GM21737 (cell line): ENCODE measurements around the gene FA2H.

Experiments
- ATAC-seq: cut with Tn5 transposase; IDR thresholded peaks from one replicate; pipeline ENCODE4 v1.9.1; 2021; ENCODE audit warnings: mild to moderate bottlenecking, moderate library complexity; ENCODE audit not compliant: unreplicated experiment

FA2H gene

DNA sequence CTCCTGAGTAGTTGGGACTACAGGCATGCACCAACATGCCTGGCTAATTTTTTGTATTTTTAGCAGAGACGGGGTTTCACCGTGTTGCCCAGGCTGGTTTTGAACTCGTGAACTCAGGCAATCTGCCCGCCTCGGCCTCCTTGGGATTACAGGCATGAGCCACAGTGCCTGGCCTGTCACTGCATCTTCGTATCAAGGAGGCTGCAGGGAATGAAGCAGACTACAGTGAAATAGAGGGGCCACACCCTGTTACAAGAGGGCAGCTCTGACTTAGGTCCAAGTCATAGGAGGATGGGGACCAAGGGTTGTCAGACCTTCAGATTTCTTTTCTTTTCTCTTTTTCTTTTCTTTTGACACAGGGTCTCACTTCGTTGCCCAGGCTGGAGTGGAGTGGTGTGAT is 28.7 kb downstream of the FA2H start:
- no peak for ATAC-seq

DNA sequence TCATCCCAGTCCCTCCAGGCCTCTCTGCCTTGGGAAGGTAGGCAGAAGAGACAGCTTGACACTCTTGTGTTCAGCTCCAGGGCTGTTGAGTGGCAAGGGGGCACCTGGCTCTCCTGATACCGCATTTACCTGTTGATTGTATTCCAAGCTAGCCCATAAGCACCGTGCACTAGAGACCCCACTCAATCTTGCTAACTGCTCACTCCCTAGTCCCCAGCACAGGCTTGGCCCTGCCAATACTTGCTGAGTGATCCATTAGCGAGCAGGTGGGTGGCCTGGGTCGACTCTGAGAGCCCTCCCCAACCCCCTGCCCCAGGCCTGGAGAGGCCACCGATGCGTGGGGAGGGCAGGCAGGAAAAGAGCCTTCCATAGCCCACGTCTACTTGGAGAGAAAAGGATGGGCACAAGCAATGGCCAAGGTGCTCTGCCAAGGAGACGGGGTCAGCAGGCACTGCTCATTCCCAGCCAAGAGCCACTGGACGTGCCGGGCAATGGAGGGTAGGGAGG is 29.5 kb downstream of the FA2H start:
- ATAC-seq, result no peak

DNA sequence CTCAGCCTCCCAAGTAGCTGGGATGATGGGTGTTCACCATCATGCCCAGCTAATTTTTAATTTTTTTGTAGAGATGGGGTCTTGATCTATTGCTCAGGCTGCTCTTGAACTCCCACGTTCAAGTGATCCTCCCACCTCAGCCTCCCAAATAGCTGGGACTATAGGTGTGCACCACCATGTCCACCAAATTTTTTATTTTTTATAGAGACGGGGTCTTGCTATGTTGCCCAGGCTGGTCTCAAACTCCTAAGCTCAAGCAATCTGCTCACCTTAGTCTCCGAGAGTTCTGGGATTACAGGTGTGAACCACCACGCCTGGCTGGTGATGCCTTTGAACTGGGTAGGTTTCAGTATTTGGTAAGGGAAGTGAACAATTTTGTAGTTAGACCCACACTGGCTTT is 30.1 kb downstream of the FA2H start:
- ATAC-seq, result no peak

GRCh38 chr16:74743668-74744299 is 30.8 kb downstream of the FA2H start:
- no peak for ATAC-seq

DNA sequence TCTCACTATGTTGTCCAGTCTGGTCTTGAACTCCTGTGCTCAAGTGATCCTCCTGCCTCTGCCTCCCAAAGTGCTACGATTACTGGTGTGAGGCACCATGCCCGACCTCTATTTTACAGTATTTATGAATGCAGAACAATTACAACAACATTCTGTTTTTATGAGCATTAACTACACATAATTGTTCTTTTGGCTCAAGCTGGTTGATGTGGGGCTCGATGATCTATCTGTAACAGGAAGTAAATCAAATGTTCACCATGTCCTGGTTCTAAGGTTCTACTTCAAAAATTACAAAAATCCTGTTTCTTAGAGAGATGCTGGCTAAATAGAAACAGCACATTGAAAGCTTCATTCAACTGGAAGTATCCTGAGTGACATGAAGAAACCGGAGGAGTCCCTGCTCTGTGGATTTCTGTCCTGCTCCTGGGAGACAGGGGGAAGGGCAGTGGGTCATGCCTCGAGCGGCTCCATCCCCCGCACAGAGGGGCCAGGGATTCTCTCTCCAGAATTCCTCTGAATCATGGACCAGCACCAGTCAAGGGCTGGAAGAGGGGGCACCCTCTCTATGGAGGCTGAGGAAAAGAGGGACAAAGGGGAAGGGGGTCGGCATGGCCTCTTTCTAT is 31.5 kb downstream of the FA2H start:
- no peak for ATAC-seq

DNA sequence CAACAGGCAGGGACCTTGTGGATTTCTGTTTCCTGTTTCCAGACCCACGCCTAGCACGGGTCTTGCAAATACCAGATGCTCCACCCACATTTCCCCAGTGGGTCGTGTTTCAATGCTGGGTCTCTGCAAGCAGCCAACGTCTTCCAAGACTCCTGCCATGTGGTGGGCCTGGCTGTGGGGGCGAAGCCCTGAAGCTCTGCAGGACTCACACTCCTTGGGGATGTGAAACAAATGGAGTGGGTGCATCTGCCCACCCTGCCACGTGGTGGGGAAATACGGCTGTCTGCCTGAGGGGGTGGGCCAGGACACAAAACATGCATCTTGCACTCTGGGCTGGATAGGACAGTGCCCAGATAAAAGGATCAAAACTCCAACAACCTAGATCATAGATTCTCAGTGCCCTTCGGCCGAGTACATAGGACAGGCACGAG is 32.6 kb downstream of the FA2H start:
- ATAC-seq, result no peak

GRCh38 chr16:74740795-74741304 is 33.8 kb downstream of the FA2H start:
- ATAC-seq, result no peak

GRCh38 chr16:74739275-74739674 is 35.3 kb downstream of the FA2H start:
- ATAC-seq, result no peak

DNA sequence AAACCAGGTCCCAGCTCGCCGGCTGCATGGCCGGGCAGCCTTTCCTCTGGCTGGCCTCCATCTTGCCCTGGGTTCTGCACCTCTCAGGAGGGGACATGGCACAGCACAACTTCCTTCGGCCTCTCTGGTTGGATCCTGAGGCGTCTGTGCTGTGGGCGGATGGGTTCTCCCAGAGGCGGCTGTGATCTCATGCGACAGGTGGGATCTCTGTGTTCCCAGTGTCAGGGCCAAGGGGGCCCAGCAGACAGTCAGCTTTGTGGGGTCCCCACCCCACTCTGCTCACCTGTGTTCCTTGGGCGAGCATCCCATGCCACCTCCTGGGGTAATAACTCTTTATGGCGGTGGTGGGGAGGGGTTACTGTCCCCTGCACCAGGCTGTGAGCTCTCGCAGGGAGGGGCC is 35.8 kb downstream of the FA2H start:
- ATAC-seq, result no peak

DNA sequence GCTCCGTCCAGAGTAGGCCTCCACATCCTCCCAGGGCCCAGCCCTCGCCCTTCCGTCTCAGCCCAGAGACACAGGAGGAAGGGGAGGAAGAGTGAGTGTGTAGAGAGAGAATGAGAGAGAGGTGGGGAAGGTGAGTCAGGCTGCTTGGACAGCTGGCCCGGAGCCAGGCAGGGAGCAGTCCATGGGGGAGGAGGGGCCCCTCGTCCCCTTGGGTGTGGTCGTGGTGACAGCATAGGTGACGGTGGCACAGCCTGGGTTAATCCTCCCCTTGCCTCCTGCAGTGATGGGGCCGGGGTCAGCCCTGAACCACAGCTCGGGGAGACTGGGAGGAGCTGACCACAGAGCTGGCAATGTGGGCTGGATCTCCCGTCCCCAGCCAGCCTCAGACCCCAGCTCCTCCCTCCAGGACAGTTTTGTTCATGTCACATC is 36.5 kb downstream of the FA2H start:
- ATAC-seq, result no peak

GRCh38 chr16:74737521-74737920 is 37.1 kb downstream of the FA2H start:
- no peak for ATAC-seq

DNA sequence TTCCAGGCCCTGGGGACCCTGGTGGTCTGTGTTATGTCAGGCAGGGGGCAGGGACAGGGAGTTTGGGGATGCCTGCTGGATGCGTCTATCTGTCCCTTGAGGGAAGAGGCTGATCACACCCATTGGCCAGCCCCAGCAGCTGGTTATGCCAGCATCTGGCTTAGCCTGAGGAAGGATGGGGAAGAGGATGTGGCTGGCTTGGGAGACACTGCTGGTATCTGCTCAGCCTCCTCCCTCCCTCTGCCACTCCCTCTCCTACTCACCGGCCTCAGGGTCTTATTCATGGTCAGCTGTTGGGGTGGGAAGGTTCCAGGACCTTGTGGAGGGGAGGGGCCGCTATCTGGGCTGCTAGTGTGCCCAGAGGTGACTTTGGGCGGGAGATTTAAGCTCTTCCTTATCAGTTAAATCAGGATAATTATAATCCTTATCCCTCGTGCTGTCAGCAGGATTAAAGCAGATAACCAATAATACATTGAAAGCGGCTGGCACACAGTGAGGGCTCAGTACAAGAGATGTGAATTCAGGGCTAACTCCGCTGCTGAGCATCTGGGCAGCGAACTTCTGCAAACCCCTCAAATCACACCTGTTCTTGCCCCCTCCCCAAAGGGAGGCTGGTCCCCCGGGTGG is 38.0 kb downstream of the FA2H start:
- no peak for ATAC-seq

GRCh38 chr16:74735554-74735953 is 39.1 kb downstream of the FA2H start:
- ATAC-seq, result no peak

- no peak for ATAC-seq
Measured at GRCh38 chr16:74735162-74735452, 39.5 kb downstream of the FA2H start.

- ATAC-seq, result no peak
Measured at GRCh38 chr16:74734361-74735161, 40.1 kb downstream of the FA2H start.

DNA sequence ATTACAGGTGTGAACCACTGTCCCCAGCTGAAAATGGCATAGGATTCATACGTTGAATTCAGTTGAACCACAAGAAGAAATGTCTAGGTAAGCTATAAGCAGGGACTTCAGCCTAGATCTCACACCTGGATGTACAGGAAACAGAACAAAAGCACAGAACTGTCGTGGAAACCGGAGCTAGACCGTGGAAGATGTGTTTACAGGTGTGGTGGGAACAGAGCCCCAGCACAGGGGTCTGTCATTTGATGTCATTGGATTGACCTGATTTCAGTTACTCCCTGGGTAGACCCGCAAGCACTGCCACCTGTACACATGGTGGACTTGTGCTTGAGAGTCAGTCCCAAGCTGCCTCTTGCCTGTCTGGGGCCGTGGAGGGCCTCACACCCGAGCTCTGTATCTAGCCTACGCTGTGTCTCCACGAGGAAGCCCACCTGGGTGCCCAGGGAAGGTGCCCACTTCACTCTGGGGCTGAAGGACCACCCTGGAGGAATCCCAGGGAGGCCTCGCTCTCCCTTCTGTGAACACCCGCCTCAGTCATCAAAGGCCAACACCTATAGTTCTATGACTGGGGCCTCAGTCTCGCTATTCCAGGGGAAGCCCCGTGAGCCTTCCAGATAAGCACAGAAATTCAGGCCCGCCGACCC is 41.8 kb downstream of the FA2H start:
- ATAC-seq, result no peak

DNA sequence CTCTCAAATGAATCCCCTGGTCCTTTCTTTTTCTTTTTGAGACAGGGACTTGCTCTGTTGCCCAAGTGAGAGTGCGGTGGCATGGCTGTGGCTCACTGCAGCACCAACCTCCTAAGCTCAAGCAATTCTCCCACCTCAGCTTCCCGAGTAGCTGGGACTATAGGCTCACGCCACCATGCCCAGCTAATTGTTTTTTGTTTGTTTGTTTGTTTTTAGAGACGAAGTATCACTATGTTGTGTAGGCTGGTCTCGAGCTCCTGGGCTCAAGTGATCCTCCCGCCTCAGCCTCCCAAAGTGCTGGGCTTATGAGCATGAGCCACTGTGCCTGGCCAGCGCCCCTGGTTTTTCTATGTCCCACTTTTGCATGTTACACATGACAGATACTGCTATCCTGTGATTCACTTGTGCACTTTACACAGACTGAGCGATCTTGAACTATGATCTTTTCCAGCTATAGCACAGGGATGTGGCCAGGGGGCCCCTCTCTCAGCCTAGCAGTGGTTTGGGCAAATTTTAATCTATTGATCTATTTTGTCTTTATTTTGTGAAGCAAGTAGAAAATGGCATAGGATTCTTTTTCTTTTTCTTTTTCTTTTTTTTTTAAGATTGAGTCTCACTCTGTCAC is 42.7 kb downstream of the FA2H start:
- ATAC-seq, result no peak

GRCh38 chr16:74729783-74730683 is 44.6 kb downstream of the FA2H start:
- ATAC-seq, result no peak

DNA sequence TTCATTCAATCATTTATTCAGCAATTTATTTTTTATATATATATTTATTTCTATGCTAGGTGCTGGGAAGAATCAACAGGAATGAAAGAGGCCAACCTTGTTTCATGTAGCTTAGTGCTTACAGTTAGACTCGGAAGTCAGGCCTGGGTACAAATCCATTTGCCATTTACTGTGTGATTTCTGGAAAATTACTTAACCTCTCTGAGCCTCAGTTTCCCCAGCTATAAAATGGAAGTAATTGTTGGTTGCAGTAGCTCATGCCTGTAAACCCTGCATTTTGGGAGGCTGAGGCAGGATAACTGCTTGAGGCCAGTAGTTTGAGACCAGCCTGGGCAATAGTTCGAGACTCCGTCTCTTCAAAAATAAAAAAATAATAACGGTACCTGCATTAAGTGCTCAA is 46.7 kb downstream of the FA2H start:
- no peak for ATAC-seq
